Endothelial cell (in vitro differentiated cells): ENCODE measurements around the gene CFAP61. TPM values are rescaled to one million over a fixed set of nuclear protein-coding genes. Genes with fewer than 3 reads are reported as not detected.

Experiments used
- total RNA-seq: library from RNA; stranded (reverse); fragmentation: NEBNext Ultra II Directional; extraction: Animal tissue kit (Norgen Biotek cat#: 25700); gene quantifications from one replicate; pipeline ENCODE4 v1.2.1, GENCODE V29; 2021; ENCODE audit not compliant: unreplicated experiment

The CFAP61 gene
- total RNA-seq, 1 donor from 2014 or later, result not detected

Other genes starting within 250 kb of the CFAP61 start
- 36.3 TPM for gene NAA20, start 35.2 kb upstream of the CFAP61 start, total RNA-seq
- 24.6 TPM for gene CRNKL1, start 66 bp upstream of the CFAP61 start, total RNA-seq